HG03060 (cell line): ENCODE results near the gene DPEP1.
"Not testable (repeated sequence)": the region's sequence is repeated elsewhere in the genome, so short reads cannot be mapped to it uniquely, and the experiment has no call there.

Source experiments
- ATAC-seq: cut with Tn5 transposase; IDR thresholded peaks from one replicate; pipeline ENCODE4 v1.9.1; 2021; ENCODE audit warnings: low read depth, moderate number of reproducible peaks; ENCODE audit not compliant: unreplicated experiment

Gene DPEP1

GRCh38 chr16:89613231-89613953 is at the start of gene DPEP1:
Gene DPEP1, plus strand, starts transcription at chr16:89613642. Its CDS starts 16,769 bp downstream, at chr16:89630411.
- ATAC-seq = no peak

GRCh38 chr16:89564476-89565255 is 48.8 kb upstream of the DPEP1 start:
- no peak for ATAC-seq

- ATAC-seq = no peak
Observed at GRCh38 chr16:89565256-89565505, 48.3 kb upstream of the DPEP1 start.

- ATAC-seq = no peak
Observed at GRCh38 chr16:89565506-89566372, 47.7 kb upstream of the DPEP1 start.

- no peak for ATAC-seq
Observed at GRCh38 chr16:89567656-89568594, 45.5 kb upstream of the DPEP1 start.

GRCh38 chr16:89569506-89570341 is 43.7 kb upstream of the DPEP1 start:
- ATAC-seq = no peak

- ATAC-seq = no peak
Observed at GRCh38 chr16:89570342-89570923, 43.0 kb upstream of the DPEP1 start.

GRCh38 chr16:89570983-89571598 is 42.4 kb upstream of the DPEP1 start:
- not testable (repeated sequence) for ATAC-seq

GRCh38 chr16:89571636-89572035 is 41.8 kb upstream of the DPEP1 start:
- no peak for ATAC-seq

GRCh38 chr16:89572073-89572484 is 41.4 kb upstream of the DPEP1 start:
- ATAC-seq = no peak

- no peak for ATAC-seq
Observed at GRCh38 chr16:89572485-89573205, 40.8 kb upstream of the DPEP1 start.

- no peak for ATAC-seq
Observed at GRCh38 chr16:89573826-89574680, 39.4 kb upstream of the DPEP1 start.

- ATAC-seq = no peak
Observed at GRCh38 chr16:89574681-89575246, 38.7 kb upstream of the DPEP1 start.

- no peak for ATAC-seq
Observed at GRCh38 chr16:89575247-89576152, 37.9 kb upstream of the DPEP1 start, which contains the start of gene CPNE7. Gene CPNE7, plus strand, starts transcription at chr16:89575758. Its CDS starts 140 bp downstream, at chr16:89575898.
